Chondrocyte (in vitro differentiated cells): ENCODE results near the gene MRPL40. TPM values are rescaled to one million over a fixed set of nuclear protein-coding genes. Genes with fewer than 3 reads are reported as not detected.

Experiments used
- DNase-seq: peaks from one replicate; pipeline ENCODE4 v3.0.0; 2021; ENCODE audit warnings: mixed read lengths, low spot score
- H3K27ac Mint-ChIP-seq: one replicate; pipeline ENCODE4 v1.8.0; 2021; ENCODE audit warnings: mild to moderate bottlenecking, moderate library complexity, mixed read lengths; ENCODE audit not compliant: unreplicated experiment
- H3K27me3 Mint-ChIP-seq: 2 replicates; pipeline ENCODE4 v1.8.0; 2021; ENCODE audit warnings: low read depth, mixed read lengths
- H3K36me3 Mint-ChIP-seq: 2 replicates; pipeline ENCODE4 v1.8.0; 2021; ENCODE audit warnings: low read depth, mixed read lengths
- H3K4me1 Mint-ChIP-seq: 2 replicates; pipeline ENCODE4 v1.8.0; 2021; ENCODE audit warnings: low read depth, mild to moderate bottlenecking, mixed read lengths
- H3K4me3 Mint-ChIP-seq: one replicate; pipeline ENCODE4 v1.8.0; 2021; ENCODE audit warnings: mild to moderate bottlenecking, moderate library complexity, mixed read lengths; ENCODE audit not compliant: unreplicated experiment
- H3K9me3 Mint-ChIP-seq: 2 replicates; pipeline ENCODE4 v1.8.0; 2021; ENCODE audit warnings: low read depth, mixed read lengths
- CTCF ChIP-seq: fragments of 200-600 bp; sonication (generic); IDR thresholded peaks from 2 replicates; pipeline ENCODE4 v1.5.0; 2021; ENCODE audit warnings: antibody characterized with exemption, mild to moderate bottlenecking, moderate library complexity
- total RNA-seq: library from RNA; stranded (reverse); gene quantifications from 3 replicates; pipeline ENCODE4 v1.2.1, GENCODE V29; 2021

Gene MRPL40
- total RNA-seq, 1 donor from 2014 or later: 21.8 TPM

- Mint-ChIP-seq H3K27me3 (no peaks in the 10 kb centered on the region), H3K36me3 (peaks cover 34% of the 10 kb centered on the region), H3K4me3 (no peak overlapping the region), H3K9me3 (no peaks in the 10 kb centered on the region), H3K27ac (no peak overlapping the region), H3K4me1 (peaks cover 17% of the 10 kb centered on the region)
- no peak for TF ChIP-seq CTCF
- no peak for DNase-seq
These were observed 24.2 kb downstream of the MRPL40 start for GRCh38 chr22:19456541-19456940.

- no peak for TF ChIP-seq CTCF
- no peak overlapping the region for H3K4me3 Mint-ChIP-seq
- H3K4me1 Mint-ChIP-seq: peaks cover 17% of the 10 kb centered on the region
- H3K27me3 Mint-ChIP-seq: no peaks in the 10 kb centered on the region
- no peak overlapping the region for H3K27ac Mint-ChIP-seq
- no peak for DNase-seq
- no peaks in the 10 kb centered on the region for H3K9me3 Mint-ChIP-seq
- H3K36me3 Mint-ChIP-seq: peaks cover 28% of the 10 kb centered on the region
These were observed 25.6 kb downstream of the MRPL40 start for GRCh38 chr22:19457828-19458428.

GRCh38 chr22:19460036-19460435 lies 27.7 kb downstream of the MRPL40 start:
- no peak for DNase-seq
- H3K4me3 Mint-ChIP-seq: no peak overlapping the region
- H3K27ac Mint-ChIP-seq: no peak overlapping the region
- peaks cover 21% of the 10 kb centered on the region for H3K36me3 Mint-ChIP-seq
- no peaks in the 10 kb centered on the region for H3K9me3 Mint-ChIP-seq
- H3K4me1 Mint-ChIP-seq: peaks cover 16% of the 10 kb centered on the region
- no peaks in the 10 kb centered on the region for H3K27me3 Mint-ChIP-seq
- no peak for TF ChIP-seq CTCF

GRCh38 chr22:19461506-19461905 lies 29.2 kb downstream of the MRPL40 start:
- Mint-ChIP-seq H3K27me3 (no peaks in the 10 kb centered on the region), H3K4me1 (peaks cover 1% of the 10 kb centered on the region), H3K9me3 (no peaks in the 10 kb centered on the region), H3K27ac (no peak overlapping the region), H3K4me3 (no peak overlapping the region), H3K36me3 (peaks cover 20% of the 10 kb centered on the region)
- no peak for DNase-seq
- TF ChIP-seq CTCF: no peak

- Mint-ChIP-seq H3K36me3 (peaks cover 24% of the 10 kb centered on the region), H3K4me3 (no peak overlapping the region), H3K27me3 (no peaks in the 10 kb centered on the region)
These were observed 30.7 kb downstream of the MRPL40 start for GRCh38 chr22:19463008-19463407.

More at GRCh38 chr22:19463008-19463407, 30.7 kb downstream of the MRPL40 start:
- no peak overlapping the region for H3K27ac Mint-ChIP-seq
- no peaks in the 10 kb centered on the region for H3K4me1 Mint-ChIP-seq
- no peak for DNase-seq
- TF ChIP-seq CTCF: no peak
- no peaks in the 10 kb centered on the region for H3K9me3 Mint-ChIP-seq
